Measurements from ENCODE around the gene MTR.

The MTR gene

DNA sequence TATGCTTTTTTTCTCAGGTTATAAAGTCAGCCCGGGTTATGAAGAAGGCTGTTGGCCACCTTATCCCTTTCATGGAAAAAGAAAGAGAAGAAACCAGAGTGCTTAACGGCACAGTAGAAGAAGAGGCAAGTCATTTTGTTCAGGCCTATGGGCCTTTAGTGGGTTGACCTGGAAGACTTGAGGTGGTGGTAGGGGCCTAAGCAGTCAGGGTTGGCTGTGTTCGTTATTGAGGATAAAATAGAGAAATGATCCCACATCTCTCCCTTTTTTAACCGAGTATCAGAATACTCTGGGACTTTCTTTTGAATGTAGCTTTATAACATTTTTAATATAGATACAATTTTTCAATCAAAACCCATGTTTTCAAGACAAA lies 67.1 kb downstream of the MTR start:
- no peaks in the 10 kb centered on the region for H3K27me3 ChIP-seq (replicated peaks; ENCODE audit: control insufficient read depth, insufficient read depth, low read length)
- no peak overlapping the region for H3K4me3 ChIP-seq (replicated peaks; ENCODE audit: low read depth, low read length)
- TF ChIP-seq CTCF (IDR thresholded peaks at IDR 0.05; ENCODE audit: insufficient read depth, low read length, poor library complexity, severe bottlenecking) = no peak
- peaks cover 17% of the 10 kb centered on the region for H3K36me3 ChIP-seq (ENCODE audit: control insufficient read depth, insufficient read depth, low read length)
- DNase-seq (ENCODE audit: extremely low read depth, insufficient read length) = no peak

- H3K27me3 ChIP-seq (replicated peaks; ENCODE audit: control insufficient read depth, insufficient read depth, low read length) = no peaks in the 10 kb centered on the region
- no peak for TF ChIP-seq CTCF (IDR thresholded peaks at IDR 0.05; ENCODE audit: insufficient read depth, low read length, poor library complexity, severe bottlenecking)
- no peak overlapping the region for H3K4me3 ChIP-seq (replicated peaks; ENCODE audit: low read depth, low read length)
- DNase-seq (ENCODE audit: extremely low read depth, insufficient read length) = no peak
- peaks cover 17% of the 10 kb centered on the region for H3K36me3 ChIP-seq (ENCODE audit: control insufficient read depth, insufficient read depth, low read length)
These were observed 67.6 kb downstream of the MTR start for GRCh38 chr1:236862615-236863211.

GRCh38 chr1:236864211-236864610 lies 69.1 kb downstream of the MTR start:
- Histone ChIP-seq H3K36me3 (ENCODE audit: control insufficient read depth, insufficient read depth, low read length) (peaks cover 15% of the 10 kb centered on the region), H3K27me3 (replicated peaks; ENCODE audit: control insufficient read depth, insufficient read depth, low read length) (no peaks in the 10 kb centered on the region), H3K4me3 (replicated peaks; ENCODE audit: low read depth, low read length) (no peak overlapping the region)
- no peak for TF ChIP-seq CTCF (IDR thresholded peaks at IDR 0.05; ENCODE audit: insufficient read depth, low read length, poor library complexity, severe bottlenecking)
- no peak for DNase-seq (ENCODE audit: extremely low read depth, insufficient read length)

- H3K36me3 ChIP-seq (ENCODE audit: control insufficient read depth, insufficient read depth, low read length) = peaks cover 11% of the 10 kb centered on the region
- no peaks in the 10 kb centered on the region for H3K27me3 ChIP-seq (replicated peaks; ENCODE audit: control insufficient read depth, insufficient read depth, low read length)
- DNase-seq (ENCODE audit: extremely low read depth, insufficient read length) = no peak
- no peak for TF ChIP-seq CTCF (IDR thresholded peaks at IDR 0.05; ENCODE audit: insufficient read depth, low read length, poor library complexity, severe bottlenecking)
- H3K4me3 ChIP-seq (replicated peaks; ENCODE audit: low read depth, low read length) = no peak overlapping the region
These were observed 70.1 kb downstream of the MTR start for GRCh38 chr1:236864996-236865817.

GRCh38 chr1:236865818-236866155 lies 70.7 kb downstream of the MTR start:
- Histone ChIP-seq H3K36me3 (ENCODE audit: control insufficient read depth, insufficient read depth, low read length) (peaks cover 13% of the 10 kb centered on the region), H3K4me3 (replicated peaks; ENCODE audit: low read depth, low read length) (no peak overlapping the region), H3K27me3 (replicated peaks; ENCODE audit: control insufficient read depth, insufficient read depth, low read length) (no peaks in the 10 kb centered on the region)
- no peak for TF ChIP-seq CTCF (IDR thresholded peaks at IDR 0.05; ENCODE audit: insufficient read depth, low read length, poor library complexity, severe bottlenecking)
- no peak for DNase-seq (ENCODE audit: extremely low read depth, insufficient read length)

Measured in GM06990 (cell line).